Activated T-cell treated with anti-CD3 and anti-CD28 coated beads, Interleukin-2, amount 50 U/mL, for 24 hours (primary cell): ENCODE measurements around the gene CMTR1.
A peak's percentile ranks its signal among the peaks of the same experiment; 100 is the strongest.

Experiments used
- DNase-seq: peaks from one replicate; pipeline ENCODE4 v3.0.0-alpha.2; 2020
- H3K27ac Mint-ChIP-seq: 2 replicates; pipeline ENCODE4 v1.8.0; 2020; ENCODE audit warnings: mild to moderate bottlenecking, mixed read lengths
- H3K27me3 Mint-ChIP-seq: 2 replicates; pipeline ENCODE4 v1.8.0; 2020; ENCODE audit warnings: mixed read lengths
- H3K36me3 Mint-ChIP-seq: 2 replicates; pipeline ENCODE4 v1.8.0; 2020; ENCODE audit warnings: low read depth, mixed read lengths
- H3K4me1 Mint-ChIP-seq: 2 replicates; pipeline ENCODE4 v1.8.0; 2020; ENCODE audit warnings: low read depth, mixed read lengths
- H3K4me3 Mint-ChIP-seq: 2 replicates; pipeline ENCODE4 v1.8.0; 2020; ENCODE audit warnings: mild to moderate bottlenecking, moderate library complexity, mixed read lengths
- H3K9me3 Mint-ChIP-seq: 2 replicates; pipeline ENCODE4 v1.8.0; 2020; ENCODE audit warnings: mixed read lengths

CMTR1 gene

DNA sequence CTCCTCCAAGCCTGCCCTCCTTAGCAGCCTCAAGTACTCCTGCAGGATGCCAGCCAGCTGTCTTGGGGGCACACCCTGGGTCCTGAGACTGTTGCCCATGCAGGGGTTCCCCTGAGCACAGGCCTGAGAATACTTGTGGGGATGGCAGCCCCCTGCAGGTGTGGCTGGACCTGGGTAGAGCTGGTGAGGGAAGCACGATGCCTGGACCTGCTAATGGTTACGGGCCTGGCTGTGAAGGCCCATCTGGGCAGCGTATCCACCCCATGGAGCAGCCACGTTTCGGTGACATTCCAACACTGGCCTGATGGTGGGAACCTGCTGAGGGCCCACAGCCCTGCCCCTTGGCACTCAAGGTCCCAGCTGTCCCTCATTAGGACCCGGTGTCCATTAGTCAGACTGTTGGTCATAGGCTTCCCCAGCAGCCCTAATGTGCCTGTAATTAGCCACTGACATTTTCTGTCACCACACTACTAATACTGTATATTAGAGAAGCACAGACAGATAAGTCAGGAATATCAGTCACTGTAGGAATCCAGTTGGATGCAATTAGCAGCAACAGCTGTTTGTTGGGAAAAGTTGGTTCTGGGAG is 46.3 kb downstream of the CMTR1 start:
- no peak for DNase-seq
- Mint-ChIP-seq H3K36me3 (peaks cover 92% of the 10 kb centered on the region), H3K27me3 (no peaks in the 10 kb centered on the region), H3K4me3 (no peak overlapping the region), H3K9me3 (no peaks in the 10 kb centered on the region), H3K27ac (peak overlapping the region; percentile 72), H3K4me1 (peaks cover 5% of the 10 kb centered on the region)

DNA sequence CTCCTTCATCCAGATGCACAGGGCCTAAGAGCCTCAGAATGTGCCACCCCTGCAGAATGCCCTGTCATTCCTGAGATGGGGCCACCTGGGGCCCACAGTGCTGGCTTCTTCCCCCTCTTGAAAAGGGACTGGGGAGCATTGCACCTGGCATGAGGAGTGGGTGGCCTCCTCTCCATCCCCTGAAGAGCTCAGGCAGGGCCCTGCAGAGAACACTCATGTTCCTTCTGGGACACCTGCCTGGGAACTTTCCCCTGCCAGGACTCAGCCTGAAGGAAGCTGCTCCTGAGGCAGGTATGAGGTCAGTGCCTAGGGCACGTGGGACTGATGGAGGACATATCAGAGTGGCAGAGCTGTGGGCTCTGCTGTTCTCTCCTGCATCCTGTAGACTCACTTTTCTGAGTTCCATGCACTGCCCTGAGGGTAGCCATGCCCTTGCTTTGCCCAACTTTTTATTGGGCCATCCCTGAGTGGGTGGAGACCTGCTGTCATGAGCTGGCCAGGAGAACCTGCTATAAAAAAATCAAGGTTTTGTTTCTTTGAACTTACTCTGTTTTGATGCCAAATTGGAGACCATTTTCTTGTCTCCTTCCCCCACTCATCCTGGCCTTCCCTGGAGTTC is 47.2 kb downstream of the CMTR1 start:
- Mint-ChIP-seq H3K36me3 (peaks cover 83% of the 10 kb centered on the region), H3K4me1 (peaks cover 6% of the 10 kb centered on the region)

DNA sequence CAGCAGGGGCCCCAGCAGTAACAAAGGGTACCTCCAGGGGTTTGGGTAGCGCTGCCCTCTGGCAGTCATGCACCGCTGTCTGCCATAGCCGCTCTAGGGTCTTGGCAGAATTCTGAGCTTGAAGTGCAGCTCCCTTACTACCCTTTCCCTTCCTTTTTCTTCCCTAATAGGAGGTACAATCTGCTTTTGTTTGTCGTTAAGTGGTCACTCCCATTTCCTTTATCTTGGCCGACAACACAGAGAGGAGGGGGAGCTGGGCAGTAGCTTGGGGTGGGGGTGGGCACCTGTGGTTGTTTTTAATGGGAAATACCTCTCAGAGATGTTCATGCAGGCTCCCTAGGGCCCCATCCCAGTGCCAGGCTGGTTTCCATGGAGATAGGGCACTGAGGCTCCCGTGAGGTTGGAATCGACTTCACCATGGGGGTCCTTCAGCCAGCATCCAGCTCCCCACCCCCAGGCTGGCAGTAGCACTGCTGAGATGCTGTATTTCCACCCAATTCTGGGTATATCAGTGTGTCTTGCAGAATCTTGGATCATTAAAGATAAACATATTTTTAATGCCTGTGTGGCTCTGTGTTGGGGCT is 48.0 kb downstream of the CMTR1 start:
- no peaks in the 10 kb centered on the region for H3K9me3 Mint-ChIP-seq
- H3K4me1 Mint-ChIP-seq, result peaks cover 13% of the 10 kb centered on the region
- H3K27ac Mint-ChIP-seq, result peak overlapping the region; percentile 55
- H3K27me3 Mint-ChIP-seq, result no peaks in the 10 kb centered on the region
- no peak overlapping the region for H3K4me3 Mint-ChIP-seq
- DNase-seq, result no peak
- peaks cover 83% of the 10 kb centered on the region for H3K36me3 Mint-ChIP-seq

More for the DNA sequence above, 47.2 kb downstream of the CMTR1 start:
- DNase-seq, result no peak
- no peaks in the 10 kb centered on the region for H3K27me3 Mint-ChIP-seq
- no peak overlapping the region for H3K4me3 Mint-ChIP-seq
- no peaks in the 10 kb centered on the region for H3K9me3 Mint-ChIP-seq
- peak overlapping the region; percentile 55 for H3K27ac Mint-ChIP-seq

DNA sequence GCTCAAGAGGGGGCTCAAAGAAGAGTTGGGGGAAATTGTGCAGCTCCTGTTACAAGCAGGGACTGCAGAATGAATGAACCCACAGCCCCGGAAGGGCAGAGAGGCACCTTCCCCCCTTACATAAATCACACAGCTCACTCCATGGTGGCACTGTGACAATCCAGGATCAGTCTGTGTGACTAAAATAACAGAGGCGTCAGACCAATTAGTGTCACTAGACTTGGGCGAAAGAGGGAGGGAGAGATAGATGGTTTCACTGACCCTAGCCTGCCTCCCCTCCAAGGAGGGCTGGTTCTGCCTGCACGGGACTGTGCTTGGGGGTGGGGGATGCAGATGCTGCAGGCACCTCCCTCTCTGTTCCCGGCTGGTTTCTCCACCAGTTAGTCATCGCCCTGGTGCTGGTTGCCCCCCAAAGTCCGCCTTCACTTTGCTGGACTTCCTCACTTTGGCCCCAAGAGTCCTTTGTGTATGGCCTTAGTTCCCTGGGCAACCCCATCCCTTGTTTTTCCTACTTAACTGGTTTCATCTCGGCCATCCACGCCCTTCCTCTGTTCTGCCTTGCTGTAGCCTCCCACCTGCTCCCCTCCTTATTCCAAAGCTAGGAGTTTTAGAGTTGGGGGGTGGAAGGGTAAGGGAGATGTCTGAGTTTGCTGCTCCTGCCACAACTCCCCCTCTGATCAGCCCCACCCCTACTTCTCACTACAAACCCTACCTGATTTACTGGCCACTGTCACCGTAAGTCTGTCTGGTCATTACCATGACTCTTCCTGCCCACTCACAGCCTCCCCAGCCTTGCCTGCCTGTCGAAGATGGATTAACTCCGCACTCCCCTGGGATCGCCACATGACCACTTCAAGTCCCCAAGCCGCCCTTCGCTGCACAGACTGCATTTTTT is 48.9 kb downstream of the CMTR1 start:
- peaks cover 17% of the 10 kb centered on the region for H3K4me1 Mint-ChIP-seq
- no peak overlapping the region for H3K27ac Mint-ChIP-seq
- no peak overlapping the region for H3K4me3 Mint-ChIP-seq
- peaks cover 75% of the 10 kb centered on the region for H3K36me3 Mint-ChIP-seq
- no peaks in the 10 kb centered on the region for H3K27me3 Mint-ChIP-seq
- no peaks in the 10 kb centered on the region for H3K9me3 Mint-ChIP-seq
- no peak for DNase-seq

DNA sequence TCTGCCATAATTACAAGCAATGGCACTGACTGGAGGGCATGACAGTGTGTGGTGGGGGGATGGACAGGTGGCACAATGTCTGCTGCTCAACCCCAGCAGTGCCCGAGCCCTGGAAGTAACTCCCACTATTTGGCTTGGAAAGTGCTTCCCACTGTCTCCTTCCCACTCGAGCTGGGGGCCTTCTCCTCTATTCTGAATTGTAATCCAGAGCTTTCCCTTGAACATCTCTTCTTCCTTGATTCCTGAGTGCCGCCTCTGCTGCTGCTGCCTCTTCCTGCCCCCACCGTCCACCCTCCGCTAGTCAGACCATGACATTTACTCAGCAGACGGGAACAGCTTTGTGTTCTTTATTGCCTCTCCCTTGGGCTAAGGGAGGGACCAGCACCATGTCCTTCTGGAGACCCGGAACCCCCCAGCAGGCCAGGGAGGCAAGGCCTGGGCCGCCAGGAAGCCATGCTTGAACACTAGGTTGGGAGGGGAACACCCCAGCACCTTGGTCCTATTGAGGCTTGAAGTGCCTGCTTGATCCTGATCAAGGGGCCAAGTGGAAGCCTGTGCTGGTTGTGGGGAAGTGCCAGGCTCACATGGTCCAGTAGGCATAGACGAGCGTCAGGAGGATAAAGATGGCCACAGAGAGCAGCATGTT is 49.7 kb downstream of the CMTR1 start:
- Mint-ChIP-seq H3K27ac (peak overlapping the region; percentile 51), H3K27me3 (no peaks in the 10 kb centered on the region), H3K4me3 (no peak overlapping the region), H3K36me3 (peaks cover 69% of the 10 kb centered on the region), H3K4me1 (peaks cover 21% of the 10 kb centered on the region), H3K9me3 (no peaks in the 10 kb centered on the region)
- no peak for DNase-seq

DNA sequence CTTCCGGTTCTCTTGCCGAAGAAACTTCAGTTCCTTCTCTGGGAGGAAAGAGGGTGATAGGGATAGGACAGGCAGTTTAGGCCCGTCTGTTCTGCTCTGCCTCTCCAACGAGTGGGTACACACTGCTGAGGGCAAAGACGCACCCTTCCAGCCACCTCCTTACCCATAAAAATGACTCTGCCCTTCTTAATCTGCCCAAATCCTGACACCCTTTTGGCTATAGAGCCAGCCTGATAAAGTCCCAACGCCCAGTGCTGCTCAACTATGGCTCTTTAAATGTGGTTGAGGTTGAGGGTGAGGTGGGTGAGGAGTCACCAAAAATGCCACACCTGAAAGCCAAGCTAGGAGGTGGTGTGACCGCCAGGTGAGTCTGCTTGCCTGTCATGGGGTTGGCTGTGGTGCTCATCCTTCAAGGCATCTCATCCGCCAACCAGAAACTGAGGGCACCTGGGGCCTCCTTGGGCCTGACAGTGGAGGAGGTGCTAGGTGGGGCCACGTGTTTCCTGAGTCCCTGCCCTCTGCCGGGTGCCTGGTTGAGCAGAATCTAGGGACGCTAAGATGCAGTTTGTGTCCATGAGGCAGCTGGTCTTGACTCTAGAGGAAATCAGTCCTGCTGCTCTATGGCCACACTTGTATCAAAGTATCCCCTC is 50.4 kb downstream of the CMTR1 start:
- H3K27ac Mint-ChIP-seq, result peak overlapping the region; percentile 51
- no peaks in the 10 kb centered on the region for H3K27me3 Mint-ChIP-seq
- H3K4me3 Mint-ChIP-seq, result no peak overlapping the region

GRCh38 chr6:37483917-37484785 is 51.1 kb downstream of the CMTR1 start:
- Mint-ChIP-seq H3K27ac (peak overlapping the region; percentile 50), H3K36me3 (peaks cover 69% of the 10 kb centered on the region), H3K9me3 (no peaks in the 10 kb centered on the region), H3K4me1 (peaks cover 30% of the 10 kb centered on the region), H3K4me3 (no peak overlapping the region), H3K27me3 (no peaks in the 10 kb centered on the region)
- peak; percentile 87 for DNase-seq

More for the DNA sequence above, 50.4 kb downstream of the CMTR1 start:
- Mint-ChIP-seq H3K36me3 (peaks cover 69% of the 10 kb centered on the region), H3K9me3 (no peaks in the 10 kb centered on the region), H3K4me1 (peaks cover 22% of the 10 kb centered on the region)
- no peak for DNase-seq

- no peak for DNase-seq
- Mint-ChIP-seq H3K4me3 (no peak overlapping the region), H3K9me3 (no peaks in the 10 kb centered on the region), H3K4me1 (peaks cover 36% of the 10 kb centered on the region), H3K27ac (peak overlapping the region; percentile 50), H3K27me3 (no peaks in the 10 kb centered on the region), H3K36me3 (peaks cover 63% of the 10 kb centered on the region)
Observed at GRCh38 chr6:37484786-37485170, 51.8 kb downstream of the CMTR1 start.

- Mint-ChIP-seq H3K36me3 (peaks cover 59% of the 10 kb centered on the region), H3K9me3 (no peaks in the 10 kb centered on the region), H3K27ac (no peak overlapping the region), H3K4me3 (no peak overlapping the region), H3K4me1 (peaks cover 41% of the 10 kb centered on the region), H3K27me3 (no peaks in the 10 kb centered on the region)
- peak; percentile 31 for DNase-seq
Observed at GRCh38 chr6:37485291-37485702, 52.3 kb downstream of the CMTR1 start.

- no peaks in the 10 kb centered on the region for H3K9me3 Mint-ChIP-seq
- peak; percentile 28 for DNase-seq
- no peaks in the 10 kb centered on the region for H3K27me3 Mint-ChIP-seq
- H3K4me1 Mint-ChIP-seq, result peaks cover 51% of the 10 kb centered on the region
- H3K4me3 Mint-ChIP-seq, result no peak overlapping the region
- peaks cover 49% of the 10 kb centered on the region for H3K36me3 Mint-ChIP-seq
- H3K27ac Mint-ChIP-seq, result peak overlapping the region; percentile 58
Observed at GRCh38 chr6:37486121-37486839, 53.3 kb downstream of the CMTR1 start.

DNA sequence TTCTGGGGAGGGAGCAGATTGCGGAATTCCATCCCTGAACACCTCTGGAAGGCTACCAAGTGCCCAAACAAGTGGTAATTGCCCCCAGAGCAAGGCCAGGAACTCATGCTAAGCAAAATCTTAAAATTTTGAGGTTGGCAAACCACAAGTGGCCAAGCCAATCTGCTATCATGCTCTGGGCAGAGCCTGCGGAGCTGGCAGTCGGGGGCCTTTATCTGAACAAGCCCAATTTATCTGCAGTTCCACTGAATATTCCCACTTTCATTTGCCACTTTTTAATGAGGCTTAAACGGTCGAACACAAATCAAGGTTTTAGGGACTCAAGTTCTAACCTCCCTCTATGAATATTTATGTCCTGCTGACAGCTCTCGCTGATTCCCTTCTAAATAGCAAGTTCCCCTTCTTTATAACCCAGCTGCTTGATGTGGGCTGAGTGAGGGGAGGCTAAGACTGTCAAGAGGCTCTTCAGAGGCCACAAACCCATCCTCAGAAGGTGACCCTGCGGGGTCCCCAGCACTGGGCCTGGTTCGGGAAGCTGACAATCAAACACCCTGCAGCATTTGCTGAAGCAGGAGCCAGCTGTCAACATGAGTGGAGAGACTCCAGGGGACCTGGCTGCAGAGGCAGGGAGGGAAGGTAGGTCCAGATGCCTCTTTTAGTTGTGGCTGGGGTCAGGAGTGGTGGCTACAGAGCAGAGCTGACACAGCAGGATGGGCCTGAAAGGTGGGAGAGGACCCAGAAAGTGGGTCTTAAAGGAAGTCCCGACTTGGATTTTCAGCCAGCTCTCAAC is 54.8 kb downstream of the CMTR1 start:
- Mint-ChIP-seq H3K27me3 (no peaks in the 10 kb centered on the region), H3K9me3 (no peaks in the 10 kb centered on the region), H3K36me3 (peaks cover 36% of the 10 kb centered on the region), H3K27ac (peak overlapping the region; percentile 93), H3K4me1 (peaks cover 66% of the 10 kb centered on the region), H3K4me3 (no peak overlapping the region)
- peak; percentile 36 for DNase-seq

GRCh38 chr6:37488476-37488875 is 55.5 kb downstream of the CMTR1 start:
- no peaks in the 10 kb centered on the region for H3K27me3 Mint-ChIP-seq
- H3K4me1 Mint-ChIP-seq, result peaks cover 73% of the 10 kb centered on the region
- no peak overlapping the region for H3K4me3 Mint-ChIP-seq
- H3K9me3 Mint-ChIP-seq, result no peaks in the 10 kb centered on the region
- DNase-seq, result peak; percentile 42
- peak overlapping the region; percentile 93 for H3K27ac Mint-ChIP-seq
- peaks cover 34% of the 10 kb centered on the region for H3K36me3 Mint-ChIP-seq
